ENCODE results near the gene AMBP.

The AMBP gene

DNA sequence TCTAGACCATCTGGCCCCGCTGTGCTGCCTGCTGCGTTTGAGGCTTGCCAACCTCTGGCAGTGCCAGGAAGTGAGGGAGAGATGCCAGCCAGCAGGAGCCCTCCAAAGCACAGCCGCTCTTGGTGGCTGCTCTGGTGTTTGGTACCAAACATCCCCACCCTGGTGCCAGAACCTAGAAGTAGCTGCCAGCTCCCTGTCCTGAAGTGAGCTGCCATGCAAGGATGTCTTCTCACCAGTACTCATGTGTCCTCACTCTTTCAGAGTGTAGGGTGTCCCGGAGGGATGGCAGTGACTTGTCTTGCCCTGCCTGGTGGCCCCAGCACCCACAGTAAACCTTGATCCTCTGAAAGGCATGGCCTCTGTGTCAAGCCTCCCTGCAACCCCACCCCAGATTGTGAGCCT, 43.4 kb downstream of the AMBP start:
- no peak overlapping the region for H3K27ac ChIP-seq
- no peak overlapping the region for H3K4me2 ChIP-seq
- H3K79me2 ChIP-seq (ENCODE audit: insufficient read depth, low read depth), result no peaks in the 10 kb centered on the region
- no peak overlapping the region for H2AFZ ChIP-seq (ENCODE audit: low read depth)
- no peaks in the 10 kb centered on the region for H3K27me3 ChIP-seq (ENCODE audit: insufficient read depth, low read depth)
- H4K20me1 ChIP-seq (ENCODE audit: insufficient read depth), result no peaks in the 10 kb centered on the region
- no peak overlapping the region for H3K4me3 ChIP-seq (IDR thresholded peaks at IDR 0.05; ENCODE audit: insufficient read depth, low read depth, low read length)
- H3K4me1 ChIP-seq (ENCODE audit: low read depth, poor library complexity, severe bottlenecking), result no peaks in the 10 kb centered on the region
- no peak overlapping the region for H3K9ac ChIP-seq
- TF ChIP-seq, protein P1, sequence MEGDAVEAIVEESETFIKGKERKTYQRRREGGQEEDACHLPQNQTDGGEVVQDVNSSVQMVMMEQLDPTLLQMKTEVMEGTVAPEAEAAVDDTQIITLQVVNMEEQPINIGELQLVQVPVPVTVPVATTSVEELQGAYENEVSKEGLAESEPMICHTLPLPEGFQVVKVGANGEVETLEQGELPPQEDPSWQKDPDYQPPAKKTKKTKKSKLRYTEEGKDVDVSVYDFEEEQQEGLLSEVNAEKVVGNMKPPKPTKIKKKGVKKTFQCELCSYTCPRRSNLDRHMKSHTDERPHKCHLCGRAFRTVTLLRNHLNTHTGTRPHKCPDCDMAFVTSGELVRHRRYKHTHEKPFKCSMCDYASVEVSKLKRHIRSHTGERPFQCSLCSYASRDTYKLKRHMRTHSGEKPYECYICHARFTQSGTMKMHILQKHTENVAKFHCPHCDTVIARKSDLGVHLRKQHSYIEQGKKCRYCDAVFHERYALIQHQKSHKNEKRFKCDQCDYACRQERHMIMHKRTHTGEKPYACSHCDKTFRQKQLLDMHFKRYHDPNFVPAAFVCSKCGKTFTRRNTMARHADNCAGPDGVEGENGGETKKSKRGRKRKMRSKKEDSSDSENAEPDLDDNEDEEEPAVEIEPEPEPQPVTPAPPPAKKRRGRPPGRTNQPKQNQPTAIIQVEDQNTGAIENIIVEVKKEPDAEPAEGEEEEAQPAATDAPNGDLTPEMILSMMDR (conservative IDR thresholded peaks at IDR 0.05; ENCODE audit: low read depth, low read length), result no peak
- no peaks in the 10 kb centered on the region for H3K36me3 ChIP-seq (ENCODE audit: insufficient read depth)

DNA sequence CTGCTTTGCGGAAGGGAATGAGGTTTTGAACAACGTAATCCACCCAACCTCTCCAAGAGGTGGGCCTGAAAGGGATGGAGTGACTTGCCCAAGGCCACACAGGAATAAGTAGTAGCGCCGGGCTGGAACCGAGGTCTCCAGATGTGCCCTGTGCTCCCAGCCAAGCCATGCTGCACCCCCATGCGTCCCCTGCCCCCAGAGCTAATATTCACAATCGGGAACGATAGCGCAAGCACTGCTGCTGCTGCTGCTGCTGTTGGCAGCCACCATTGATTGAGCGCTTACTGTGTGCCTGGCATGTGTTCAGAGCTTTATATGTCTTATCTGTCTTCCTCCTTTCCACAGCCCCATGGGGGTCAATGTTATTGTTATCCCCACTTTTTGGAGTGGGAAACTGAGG, 43.9 kb downstream of the AMBP start:
- H4K20me1 ChIP-seq (ENCODE audit: insufficient read depth), result no peaks in the 10 kb centered on the region
- H3K4me3 ChIP-seq (IDR thresholded peaks at IDR 0.05; ENCODE audit: insufficient read depth, low read depth, low read length), result no peak overlapping the region
- no peaks in the 10 kb centered on the region for H3K27me3 ChIP-seq (ENCODE audit: insufficient read depth, low read depth)
- no peak overlapping the region for H3K9ac ChIP-seq
- no peak overlapping the region for H3K27ac ChIP-seq
- no peak overlapping the region for H2AFZ ChIP-seq (ENCODE audit: low read depth)
- TF ChIP-seq, protein P1 (conservative IDR thresholded peaks at IDR 0.05; ENCODE audit: low read depth, low read length), result no peak
- H3K4me1 ChIP-seq (ENCODE audit: low read depth, poor library complexity, severe bottlenecking), result no peaks in the 10 kb centered on the region
- no peaks in the 10 kb centered on the region for H3K79me2 ChIP-seq (ENCODE audit: insufficient read depth, low read depth)
- no peaks in the 10 kb centered on the region for H3K36me3 ChIP-seq (ENCODE audit: insufficient read depth)
- H3K4me2 ChIP-seq, result no peak overlapping the region

GRCh38 chr9:114033397-114034103, 44.5 kb downstream of the AMBP start:
- Histone ChIP-seq H3K27ac (no peak overlapping the region), H3K36me3 (ENCODE audit: insufficient read depth) (no peaks in the 10 kb centered on the region), H3K79me2 (ENCODE audit: insufficient read depth, low read depth) (no peaks in the 10 kb centered on the region), H3K4me1 (ENCODE audit: low read depth, poor library complexity, severe bottlenecking) (no peaks in the 10 kb centered on the region), H3K4me3 (IDR thresholded peaks at IDR 0.05; ENCODE audit: insufficient read depth, low read depth, low read length) (no peak overlapping the region), H3K27me3 (ENCODE audit: insufficient read depth, low read depth) (no peaks in the 10 kb centered on the region), H2AFZ (ENCODE audit: low read depth) (no peak overlapping the region), H3K9ac (no peak overlapping the region), H3K4me2 (no peak overlapping the region), H4K20me1 (ENCODE audit: insufficient read depth) (no peaks in the 10 kb centered on the region)
- TF ChIP-seq, protein P1 (conservative IDR thresholded peaks at IDR 0.05; ENCODE audit: low read depth, low read length), result 0 out of 2 replicates have a peak, but pooled peaks have one; percentile 17

DNA sequence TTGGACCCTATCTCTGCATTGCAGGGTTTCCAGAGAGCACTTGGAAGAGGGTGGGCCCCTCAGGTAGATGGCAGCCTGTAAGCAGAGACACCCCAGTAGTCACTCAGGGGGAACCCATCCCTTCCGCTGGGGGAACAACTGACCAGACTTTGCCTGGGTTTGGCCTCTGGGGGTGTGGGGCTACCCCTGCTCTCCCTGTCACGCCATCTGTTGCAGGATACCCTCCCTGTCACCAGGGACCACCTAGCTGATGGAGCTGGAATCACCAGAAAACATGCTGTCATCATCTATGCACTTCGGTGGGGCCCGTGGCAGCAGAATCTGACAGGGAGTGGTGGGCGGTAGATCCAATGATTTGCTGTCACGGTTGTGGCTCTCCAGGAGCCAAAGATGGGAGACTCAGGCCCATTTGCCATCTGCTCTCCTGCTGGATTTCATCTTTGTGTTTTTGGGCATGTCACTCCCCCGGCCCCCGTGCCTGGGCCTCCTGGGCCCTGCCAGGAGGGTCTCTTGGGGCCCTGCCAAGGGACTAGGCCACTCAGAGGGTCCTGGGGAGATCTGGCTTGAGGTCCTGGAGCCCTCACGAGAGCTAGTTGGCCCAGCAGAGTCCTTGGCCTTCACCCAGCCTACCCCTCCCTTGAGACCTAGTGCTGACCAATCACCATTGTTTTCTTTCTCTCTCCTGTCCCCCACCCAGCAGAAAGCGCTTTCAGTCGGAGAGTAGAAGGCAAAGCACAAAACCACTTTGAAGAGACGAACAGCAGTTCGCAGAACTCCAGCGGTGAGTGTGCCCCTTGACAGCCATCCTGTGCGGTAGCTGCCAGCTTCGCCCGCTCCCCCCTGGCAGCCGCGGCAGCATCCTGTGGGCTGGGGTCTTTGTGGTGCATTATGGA, 45.9 kb downstream of the AMBP start:
- Histone ChIP-seq H3K4me1 (ENCODE audit: low read depth, poor library complexity, severe bottlenecking) (no peaks in the 10 kb centered on the region), H3K9ac (no peak overlapping the region), H3K4me2 (no peak overlapping the region), H3K79me2 (ENCODE audit: insufficient read depth, low read depth) (no peaks in the 10 kb centered on the region), H3K27me3 (ENCODE audit: insufficient read depth, low read depth) (no peaks in the 10 kb centered on the region), H3K27ac (no peak overlapping the region), H3K4me3 (IDR thresholded peaks at IDR 0.05; ENCODE audit: insufficient read depth, low read depth, low read length) (no peak overlapping the region), H2AFZ (ENCODE audit: low read depth) (no peak overlapping the region), H3K36me3 (ENCODE audit: insufficient read depth) (no peaks in the 10 kb centered on the region), H4K20me1 (ENCODE audit: insufficient read depth) (no peaks in the 10 kb centered on the region)
- TF ChIP-seq, protein P1 (conservative IDR thresholded peaks at IDR 0.05; ENCODE audit: low read depth, low read length), result no peak

Data from KMS-11 (cell line).